IMR-90 (cell line): Measurements from ENCODE around the gene TSBP1. TPM values are rescaled to one million over a fixed set of nuclear protein-coding genes. Genes with fewer than 3 reads are reported as not detected.
A peak's percentile ranks its signal among the peaks of the same experiment; 100 is the strongest.

Source experiments
- ATAC-seq: fragments of 200-7000 bp; cut with Tn5 transposase; 2 replicates; pipeline ENCODE4 v1.9.1; 2020; ENCODE audit warnings: low read depth, mild to moderate bottlenecking, moderate library complexity
- BruUV-seq: library from RNA; stranded (reverse); fragments of 400-500 nt; replicated peaks from 2 replicates; lab custom pipeline; 2021; lab: Mats Ljungman, UMichigan
- CTCF ChIA-PET: fragments of 300-600 bp; formaldehyde crosslinking; extraction: SDS; loops from one replicate; lab custom pipeline; 2021; ENCODE audit warnings: antibody characterized with exemption; lab: Yijun Ruan, JAX
- POLR2A ChIA-PET: fragments of 300-600 bp; sonication (Branson Sonifier 250); formaldehyde crosslinking; loops from one replicate; lab custom pipeline; 2022; ENCODE audit warnings: antibody characterized with exemption; ENCODE audit not compliant: unreplicated experiment; lab: Charles Lee
- DNase-seq: peaks from one replicate; pipeline ENCODE4 v3.0.0; 2013
- H2AFZ ChIP-seq: replicated peaks from 2 replicates; pipeline ENCODE3; 2013; ENCODE audit warnings: low read length, mild to moderate bottlenecking; ENCODE audit not compliant: poor library complexity
- H2AK5ac ChIP-seq: 2 replicates; pipeline ENCODE4 v1.6.1; 2013; ENCODE audit warnings: low read depth, low read length, inconsistent platforms
- H2AK9ac ChIP-seq: replicated peaks from 2 replicates; pipeline ENCODE3; 2013; ENCODE audit warnings: mild to moderate bottlenecking, low read depth, low read length, moderate library complexity; ENCODE audit not compliant: poor library complexity
- H2BK120ac ChIP-seq: 2 replicates; pipeline ENCODE4 v1.6.1; 2013; ENCODE audit warnings: low read depth, low read length, inconsistent platforms
- H2BK15ac ChIP-seq: 3 replicates; pipeline ENCODE4 v1.6.1; 2013; ENCODE audit warnings: low read depth, low read length, inconsistent platforms
- H2BK20ac ChIP-seq: 2 replicates; pipeline ENCODE4 v1.6.1; 2013; ENCODE audit warnings: low read depth, mild to moderate bottlenecking, inconsistent platforms, low read length, moderate library complexity
- H2BK5ac ChIP-seq: 2 replicates; pipeline ENCODE4 v1.6.1; 2013; ENCODE audit warnings: mild to moderate bottlenecking, low read depth, low read length, inconsistent platforms; ENCODE audit not compliant: poor library complexity, severe bottlenecking
- H3K14ac ChIP-seq: replicated peaks from 2 replicates; pipeline ENCODE4 v1.6.1; 2013; ENCODE audit warnings: low read depth, low read length, inconsistent platforms
- H3K18ac ChIP-seq: 2 replicates; pipeline ENCODE4 v1.6.1; 2013; ENCODE audit warnings: low read depth, low read length, control low read depth
- H3K23ac ChIP-seq: 2 replicates; pipeline ENCODE4 v1.6.1; 2013; ENCODE audit warnings: low read depth, low read length, inconsistent platforms
- H3K27ac ChIP-seq: 2 replicates; pipeline ENCODE4 v1.5.1; 2013; ENCODE audit warnings: mild to moderate bottlenecking, control low read depth, low read length; ENCODE audit not compliant: insufficient read depth
- H3K27me3 ChIP-seq: 2 replicates; pipeline ENCODE4 v1.6.1; 2013; ENCODE audit warnings: low read length; ENCODE audit not compliant: control insufficient read depth, insufficient read depth
- H3K36me3 ChIP-seq: 2 replicates; pipeline ENCODE4 v1.6.1; 2013; ENCODE audit warnings: low read length, mixed read lengths; ENCODE audit not compliant: control insufficient read depth, insufficient read depth
- H3K4ac ChIP-seq: 2 replicates; pipeline ENCODE4 v1.6.1; 2013; ENCODE audit warnings: low read depth, low read length, inconsistent platforms
- H3K4me1 ChIP-seq: 2 replicates; pipeline ENCODE4 v1.6.1; 2013; ENCODE audit warnings: low read length, mixed read lengths; ENCODE audit not compliant: control insufficient read depth, insufficient read depth
- H3K4me2 ChIP-seq: 2 replicates; pipeline ENCODE4 v1.6.1; 2013; ENCODE audit warnings: low read depth, mild to moderate bottlenecking, control low read depth, low read length, moderate library complexity
- H3K4me3 ChIP-seq: 2 replicates; pipeline ENCODE4 v1.5.1; 2013; ENCODE audit warnings: low read depth, mild to moderate bottlenecking, control low read depth, low read length, moderate library complexity; ENCODE audit not compliant: insufficient read depth
- H3K56ac ChIP-seq: 2 replicates; pipeline ENCODE4 v1.6.1; 2013; ENCODE audit warnings: low read length, inconsistent platforms; ENCODE audit not compliant: insufficient read depth; ENCODE audit errors: extremely low read depth
- H3K79me1 ChIP-seq, 2 experiments: 2 replicates each; pipeline ENCODE4 v1.6.1; 2013; ENCODE audit warnings: low read length in 2 of 2, inconsistent platforms in 1 of 2, low read depth in 1 of 2
- H3K9ac ChIP-seq: 2 replicates; pipeline ENCODE4 v1.6.1; 2013; ENCODE audit warnings: low read depth, low read length, control low read depth
- H3K9me1 ChIP-seq: 2 replicates; pipeline ENCODE4 v1.6.1; 2013; ENCODE audit warnings: low read length, inconsistent platforms; ENCODE audit not compliant: insufficient read depth
- H3K9me3 ChIP-seq: 2 replicates; pipeline ENCODE4 v1.6.1; 2013; ENCODE audit warnings: low read length; ENCODE audit not compliant: control insufficient read depth, insufficient read depth
- H4K20me1 ChIP-seq: 2 replicates; pipeline ENCODE4 v1.6.1; 2013; ENCODE audit warnings: low read length, inconsistent platforms; ENCODE audit not compliant: insufficient read depth
- H4K5ac ChIP-seq: 2 replicates; pipeline ENCODE4 v1.6.1; 2013; ENCODE audit warnings: mild to moderate bottlenecking, low read depth, low read length, control low read depth
- H4K8ac ChIP-seq, 2 experiments: 2 replicates each; pipeline ENCODE4 v1.6.1; 2013; ENCODE audit warnings: low read depth in 2 of 2, low read length in 2 of 2, control low read depth in 1 of 2, inconsistent platforms in 1 of 2
- H4K91ac ChIP-seq: 2 replicates; pipeline ENCODE4 v1.6.1; 2013; ENCODE audit warnings: low read depth, low read length, inconsistent platforms; ENCODE audit not compliant: insufficient read depth
- BHLHE40 ChIP-seq: fragments of 150-350 bp; IDR thresholded peaks from 2 replicates; pipeline ENCODE4 v1.6.1; 2016; ENCODE audit warnings: mild to moderate bottlenecking, low read depth, low read length
- CEBPB ChIP-seq: IDR thresholded peaks from 2 replicates; pipeline ENCODE4 v1.6.1; 2012; ENCODE audit warnings: low read depth, low read length, improper control_type of control experiment
- CHD1 ChIP-seq: IDR thresholded peaks from 2 replicates; pipeline ENCODE4 v1.6.1; 2012; ENCODE audit warnings: low read depth, low read length, improper control_type of control experiment
- FOS ChIP-seq: fragments of 150-350 bp; IDR thresholded peaks from 2 replicates; pipeline ENCODE4 v1.6.1; 2016; ENCODE audit warnings: low read depth, low read length
- MAFK ChIP-seq: IDR thresholded peaks from 2 replicates; pipeline ENCODE4 v1.6.1; 2012; ENCODE audit warnings: low read depth, low read length, improper control_type of control experiment
- MAZ ChIP-seq: IDR thresholded peaks from 2 replicates; pipeline ENCODE4 v1.6.1; 2012; ENCODE audit warnings: low read depth, mild to moderate bottlenecking, low read length, improper control_type of control experiment, moderate library complexity, borderline replicate concordance
- MXI1 ChIP-seq: IDR thresholded peaks from 2 replicates; pipeline ENCODE4 v1.6.1; 2012; ENCODE audit warnings: low read depth, mild to moderate bottlenecking, low read length, moderate library complexity, borderline replicate concordance
- NFE2L2 ChIP-seq: fragments of 150-350 bp; IDR thresholded peaks from 2 replicates; pipeline ENCODE4 v1.6.1; 2016; ENCODE audit warnings: low read depth, mild to moderate bottlenecking, low read length
- POLR2A ChIP-seq: IDR thresholded peaks from 2 replicates; pipeline ENCODE4 v1.6.1; 2012; ENCODE audit warnings: mild to moderate bottlenecking, low read depth, low read length
- RAD21 ChIP-seq: IDR thresholded peaks from 2 replicates; pipeline ENCODE4 v1.6.1; 2012; ENCODE audit warnings: low read length, improper control_type of control experiment
- RCOR1 ChIP-seq: IDR thresholded peaks from 2 replicates; pipeline ENCODE4 v1.6.1; 2012; ENCODE audit warnings: mild to moderate bottlenecking, low read length, improper control_type of control experiment; ENCODE audit not compliant: insufficient replicate concordance
- RFX5 ChIP-seq: IDR thresholded peaks from 2 replicates; pipeline ENCODE4 v1.8.0; 2012; ENCODE audit warnings: low read depth, mild to moderate bottlenecking, low read length, moderate library complexity
- SMC3 ChIP-seq: fragments of 150-350 bp; IDR thresholded peaks from 2 replicates; pipeline ENCODE4 v1.6.1; 2016; ENCODE audit warnings: low read depth, mild to moderate bottlenecking, antibody characterized with exemption, low read length, moderate library complexity
- dilution Hi-C: fragments of 300-500 bp; cut with HindIII; formaldehyde crosslinking; loops from one replicate; pipeline ENCODE4 v1.14.3; 2018; ENCODE audit warnings: low sequenced_read_pairs; ENCODE audit not compliant: unreplicated experiment
- in situ Hi-C: fragments of 300-500 bp; cut with MboI; formaldehyde crosslinking; loops from 3 replicates; pipeline ENCODE4 v1.14.3; 2019; ENCODE audit warnings: low sequenced_read_pairs, inconsistent platforms, mixed read lengths
- intact Hi-C: fragments of 100-400 bp; cut with micrococcal nuclease; formaldehyde crosslinking; loops from 2 replicates; pipeline ENCODE4 v1.10.0; 2022
- polyA plus RNA-seq, 3 experiments: library from polyadenylated mRNA; depleted of rRNA; stranded (reverse); fragments of >200 nt; gene quantifications; 2 replicates each; pipeline ENCODE4 v1.2.3, GENCODE V29; 2012; ENCODE audit warnings: low replicate concordance in 1 of 3
- total RNA-seq: library from RNA; depleted of rRNA; stranded (reverse); fragments of >200 nt; gene quantifications from 2 replicates; pipeline ENCODE4 v1.2.3, GENCODE V29; 2012
- TF ChIP-seq, protein P1 (sequence below): fragments of 150-350 bp; IDR thresholded peaks from 2 replicates; pipeline ENCODE4 v1.6.1; 2017; ENCODE audit warnings: mild to moderate bottlenecking, antibody characterized with exemption, low read length, low read depth
- TF ChIP-seq, protein P2 (sequence below): conservative IDR thresholded peaks from 2 replicates; pipeline ENCODE4 v1.5.1; 2012; ENCODE audit warnings: mild to moderate bottlenecking, low read depth, low read length, improper control_type of control experiment
- TF ChIP-seq, protein P3 (sequence below): fragments of 150-350 bp; IDR thresholded peaks from 2 replicates; pipeline ENCODE4 v1.6.1; 2016; ENCODE audit warnings: low read depth, mild to moderate bottlenecking, low read length, moderate library complexity, borderline replicate concordance

Gene TSBP1
- total and polyA plus RNA-seq, 2 of the 4 experiments (the other 2 are of a cell fraction): not detected

DNA sequence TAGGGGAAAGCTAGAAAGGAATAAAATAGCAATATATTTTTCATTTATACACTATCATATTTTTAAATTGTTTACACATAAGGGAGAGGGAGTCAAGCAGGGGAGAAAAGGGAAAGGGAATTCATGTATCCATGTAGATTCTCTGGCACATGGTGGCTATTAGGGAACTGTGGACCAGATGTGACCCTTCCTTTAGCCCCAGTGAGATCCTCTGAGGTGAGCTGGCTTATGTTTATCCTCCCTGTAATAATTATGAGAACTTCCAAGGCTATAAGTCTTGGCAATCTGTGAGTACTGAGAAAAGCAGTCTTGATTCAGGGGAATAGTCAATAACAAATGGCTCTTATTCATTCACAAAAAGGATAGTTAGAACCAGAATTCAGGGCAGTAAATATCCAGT lies 42.6 kb downstream of the TSBP1 start:
- Histone ChIP-seq H2BK5ac (no peak overlapping the region), H2AFZ (no peak overlapping the region), H3K4me2 (no peak overlapping the region), H3K36me3 (no peaks in the 10 kb centered on the region), H3K4ac (no peak overlapping the region), H2AK9ac (no peak overlapping the region), H3K9me3 (no peaks in the 10 kb centered on the region), H3K14ac (no peak overlapping the region), H3K27ac (no peak overlapping the region), H3K9me1 (no peaks in the 10 kb centered on the region), H3K18ac (no peak overlapping the region), H4K8ac (no peak overlapping the region), H2BK120ac (no peak overlapping the region), H2BK20ac (no peak overlapping the region), H4K20me1 (no peaks in the 10 kb centered on the region), H3K79me1 (no peaks in the 10 kb centered on the region), H3K27me3 (peaks cover 2% of the 10 kb centered on the region; the same call in 1 of the 2 replicates), H4K5ac (no peak overlapping the region), H3K4me3 (no peak overlapping the region), H2BK15ac (no peak overlapping the region), H4K91ac (no peak overlapping the region), H2AK5ac (no peak overlapping the region), H3K56ac (no peak overlapping the region), H3K9ac (no peak overlapping the region), H3K4me1 (no peaks in the 10 kb centered on the region), H3K23ac (no peak overlapping the region)
- dilution Hi-C loops (no loop called here), in situ Hi-C loops (no loop called here), intact Hi-C loops (no loop called here)
- no TSS peak for BruUV-seq
- no peak for ATAC-seq
- ChIA-PET POLR2A (no interaction called here), CTCF (no interaction called here)
- TF ChIP-seq RCOR1 (no peak), MAZ (no peak), CEBPB (no peak), FOS (no peak), MAFK (no peak), MXI1 (no peak), SMC3 (no peak), RFX5 (no peak), CHD1 (no peak), POLR2A (no peak), RAD21 (no peak), BHLHE40 (no peak), NFE2L2 (no peak)
- TF ChIP-seq, protein P1, sequence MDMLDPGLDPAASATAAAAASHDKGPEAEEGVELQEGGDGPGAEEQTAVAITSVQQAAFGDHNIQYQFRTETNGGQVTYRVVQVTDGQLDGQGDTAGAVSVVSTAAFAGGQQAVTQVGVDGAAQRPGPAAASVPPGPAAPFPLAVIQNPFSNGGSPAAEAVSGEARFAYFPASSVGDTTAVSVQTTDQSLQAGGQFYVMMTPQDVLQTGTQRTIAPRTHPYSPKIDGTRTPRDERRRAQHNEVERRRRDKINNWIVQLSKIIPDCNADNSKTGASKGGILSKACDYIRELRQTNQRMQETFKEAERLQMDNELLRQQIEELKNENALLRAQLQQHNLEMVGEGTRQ: no peak
- TF ChIP-seq, protein P2, sequence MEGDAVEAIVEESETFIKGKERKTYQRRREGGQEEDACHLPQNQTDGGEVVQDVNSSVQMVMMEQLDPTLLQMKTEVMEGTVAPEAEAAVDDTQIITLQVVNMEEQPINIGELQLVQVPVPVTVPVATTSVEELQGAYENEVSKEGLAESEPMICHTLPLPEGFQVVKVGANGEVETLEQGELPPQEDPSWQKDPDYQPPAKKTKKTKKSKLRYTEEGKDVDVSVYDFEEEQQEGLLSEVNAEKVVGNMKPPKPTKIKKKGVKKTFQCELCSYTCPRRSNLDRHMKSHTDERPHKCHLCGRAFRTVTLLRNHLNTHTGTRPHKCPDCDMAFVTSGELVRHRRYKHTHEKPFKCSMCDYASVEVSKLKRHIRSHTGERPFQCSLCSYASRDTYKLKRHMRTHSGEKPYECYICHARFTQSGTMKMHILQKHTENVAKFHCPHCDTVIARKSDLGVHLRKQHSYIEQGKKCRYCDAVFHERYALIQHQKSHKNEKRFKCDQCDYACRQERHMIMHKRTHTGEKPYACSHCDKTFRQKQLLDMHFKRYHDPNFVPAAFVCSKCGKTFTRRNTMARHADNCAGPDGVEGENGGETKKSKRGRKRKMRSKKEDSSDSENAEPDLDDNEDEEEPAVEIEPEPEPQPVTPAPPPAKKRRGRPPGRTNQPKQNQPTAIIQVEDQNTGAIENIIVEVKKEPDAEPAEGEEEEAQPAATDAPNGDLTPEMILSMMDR: no peak
- TF ChIP-seq, protein P3, sequence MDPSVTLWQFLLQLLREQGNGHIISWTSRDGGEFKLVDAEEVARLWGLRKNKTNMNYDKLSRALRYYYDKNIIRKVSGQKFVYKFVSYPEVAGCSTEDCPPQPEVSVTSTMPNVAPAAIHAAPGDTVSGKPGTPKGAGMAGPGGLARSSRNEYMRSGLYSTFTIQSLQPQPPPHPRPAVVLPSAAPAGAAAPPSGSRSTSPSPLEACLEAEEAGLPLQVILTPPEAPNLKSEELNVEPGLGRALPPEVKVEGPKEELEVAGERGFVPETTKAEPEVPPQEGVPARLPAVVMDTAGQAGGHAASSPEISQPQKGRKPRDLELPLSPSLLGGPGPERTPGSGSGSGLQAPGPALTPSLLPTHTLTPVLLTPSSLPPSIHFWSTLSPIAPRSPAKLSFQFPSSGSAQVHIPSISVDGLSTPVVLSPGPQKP: no peak
- peak; percentile 0 for DNase-seq
